HCT116 (cell line): ENCODE results near the gene RAB36. TPM values are rescaled to one million over a fixed set of nuclear protein-coding genes. Genes with fewer than 3 reads are reported as not detected.

Source experiments
- ATAC-seq: fragments of 200-7000 bp; cut with Tn5 transposase; 2 replicates; pipeline ENCODE4 v1.9.1; 2020; ENCODE audit warnings: mild to moderate bottlenecking, moderate library complexity
- BruUV-seq: library from RNA; stranded (reverse); fragments of 400-500 nt; replicated peaks from 2 replicates; lab custom pipeline; 2021; lab: Mats Ljungman, UMichigan
- CTCF ChIA-PET: fragments of 300-600 bp; sonication (Branson Sonifier 250); formaldehyde crosslinking; loops from one replicate; lab custom pipeline; 2021; ENCODE audit warnings: antibody characterized with exemption; lab: Charles Lee
- POLR2A ChIA-PET: fragments of 300-600, 350-600 bp; sonication (Branson Sonifier 250); formaldehyde crosslinking; loops from one replicate; lab custom pipeline; 2021; ENCODE audit warnings: antibody characterized with exemption; lab: Charles Lee
- RAD21 ChIA-PET, 2 experiments: fragments of 300-600 bp; sonication (Branson Sonifier 250); formaldehyde crosslinking; loops; one replicate each; lab custom pipeline; 2023; ENCODE audit warnings: low total read pairs in 2 of 2; ENCODE audit not compliant: uncharacterized antibody in 2 of 2, unreplicated experiment in 2 of 2, low non-redundant PET in 1 of 2; lab: Charles Lee
- DNase-seq: peaks from one replicate; pipeline ENCODE4 v3.0.0-alpha.2; 2010; ENCODE audit warnings: low read depth, low spot score
- H2AFZ ChIP-seq: fragments of 200-600 bp; shearing (Covaris generic), sonication (generic); 2 replicates; pipeline ENCODE4 v1.6.1; 2017; ENCODE audit warnings: low read depth, mixed run types, mixed read lengths, antibody characterized with exemption, low read length; ENCODE audit not compliant: poor library complexity, severe bottlenecking
- H3K27ac ChIP-seq: 2 replicates; pipeline ENCODE4 v1.5.1; 2012; ENCODE audit warnings: low read depth, low read length
- H3K27me3 ChIP-seq: fragments of 200-600 bp; sonication (generic); 2 replicates; pipeline ENCODE4 v1.6.1; 2016; ENCODE audit warnings: mixed run types, low read length, mixed read lengths; ENCODE audit not compliant: insufficient read depth
- H3K36me3 ChIP-seq, 2 experiments: fragments of 200-500 bp in 1 of 2; fragments of 200-600 bp in 1 of 2; sonication (Bioruptor generic) in 1 of 2; sonication (generic) in 1 of 2; 2 replicates each; pipeline versions ENCODE4 v1.5.1 to v1.6.1; 2014 to 2016; ENCODE audit warnings: low read length in 2 of 2, inconsistent platforms in 1 of 2, mixed read lengths in 1 of 2, mixed run types in 1 of 2; ENCODE audit not compliant: insufficient read depth in 2 of 2, control insufficient read depth in 1 of 2
- H3K4me1 ChIP-seq, 2 experiments: fragments of 200-600 bp in 1 of 2; sonication (generic) in 1 of 2; 2 replicates each; pipeline versions ENCODE4 v1.5.1 to v1.6.1; 2012 to 2017; ENCODE audit warnings: low read length in 2 of 2, inconsistent platforms in 1 of 2, mild to moderate bottlenecking in 1 of 2, mixed read lengths in 1 of 2, mixed run types in 1 of 2, moderate library complexity in 1 of 2; ENCODE audit not compliant: insufficient read depth in 2 of 2, control insufficient read depth in 1 of 2
- H3K4me2 ChIP-seq: fragments of 200-600 bp; sonication (generic); 2 replicates; pipeline ENCODE4 v1.6.1; 2017; ENCODE audit warnings: mixed run types, low read length, mixed read lengths
- H3K4me3 ChIP-seq, 2 experiments: fragments of 200-600 bp in 1 of 2; sonication (generic) in 1 of 2; replicated peaks in 1 of 2; 2 replicates each; pipeline ENCODE4 v1.5.1; 2011 to 2016; ENCODE audit warnings: low read length in 2 of 2, control low read depth in 1 of 2, low read depth in 1 of 2, mild to moderate bottlenecking in 1 of 2, mixed read lengths in 1 of 2, mixed run types in 1 of 2
- H3K79me2 ChIP-seq: fragments of 200-600 bp; sonication (generic); 2 replicates; pipeline ENCODE4 v1.6.1; 2017; ENCODE audit warnings: mild to moderate bottlenecking, mixed run types, low read length, moderate library complexity, mixed read lengths; ENCODE audit not compliant: insufficient read depth
- H3K9ac ChIP-seq: fragments of 200-600 bp; sonication (generic); 2 replicates; pipeline ENCODE4 v1.6.1; 2016; ENCODE audit warnings: low read length, mixed read lengths
- H3K9me2 ChIP-seq: fragments of 200-600 bp; sonication (generic), shearing (Covaris generic); 2 replicates; pipeline ENCODE4 v1.6.1; 2017; ENCODE audit warnings: mixed run types, mild to moderate bottlenecking, moderate library complexity; ENCODE audit not compliant: insufficient read depth
- H3K9me3 ChIP-seq, 2 experiments: fragments of 200-500 bp in 1 of 2; fragments of 200-600 bp in 1 of 2; sonication (Bioruptor generic) in 1 of 2; sonication (generic) in 1 of 2; 2 replicates each; pipeline ENCODE4 v1.6.1; 2014 to 2017; ENCODE audit warnings: low read length in 2 of 2, mixed read lengths in 2 of 2, inconsistent platforms in 1 of 2, low read depth in 1 of 2, mild to moderate bottlenecking in 1 of 2, mixed run types in 1 of 2, moderate library complexity in 1 of 2; ENCODE audit not compliant: control insufficient read depth in 1 of 2, insufficient read depth in 1 of 2
- H4K20me1 ChIP-seq: fragments of 200-600 bp; sonication (generic), shearing (Covaris generic); 2 replicates; pipeline ENCODE4 v1.6.1; 2017; ENCODE audit warnings: mixed run types, mild to moderate bottlenecking, moderate library complexity; ENCODE audit not compliant: insufficient read depth
- ATF3 ChIP-seq: IDR thresholded peaks from 2 replicates; pipeline ENCODE4 v1.6.1; 2012
- CEBPB ChIP-seq: IDR thresholded peaks from 2 replicates; pipeline ENCODE4 v1.6.1; 2012; ENCODE audit warnings: low read depth
- CTCF ChIP-seq, 3 experiments: fragments of 200-600 bp in 1 of 3; sonication (generic) in 1 of 3; IDR thresholded peaks in 2 of 3; conservative IDR thresholded peaks in 1 of 3; 2 replicates each; pipeline ENCODE4 v1.5.1; 2012 to 2017; ENCODE audit warnings: low read depth in 2 of 3, low read length in 2 of 3, antibody characterized with exemption in 1 of 3, borderline replicate concordance in 1 of 3, control low read depth in 1 of 3, mild to moderate bottlenecking in 1 of 3, mixed read lengths in 1 of 3, mixed run types in 1 of 3, moderate library complexity in 1 of 3; ENCODE audit not compliant: insufficient read depth in 1 of 3
- EGR1 ChIP-seq: IDR thresholded peaks from 2 replicates; pipeline ENCODE4 v1.6.1; 2012; ENCODE audit warnings: low read depth
- ELF1 ChIP-seq: IDR thresholded peaks from 2 replicates; pipeline ENCODE4 v1.6.1; 2012; ENCODE audit warnings: low read depth, borderline replicate concordance
- EZH2 ChIP-seq: fragments of 200-600 bp; sonication (generic); IDR thresholded peaks from 2 replicates; pipeline ENCODE4 v1.6.1; 2017; ENCODE audit warnings: antibody characterized with exemption, mixed run types
- EZH2phosphoT487 ChIP-seq: fragments of 200-600 bp; IDR thresholded peaks from 2 replicates; pipeline ENCODE4 v1.6.1; 2018; ENCODE audit warnings: antibody characterized with exemption, borderline replicate concordance
- FOSL1 ChIP-seq: IDR thresholded peaks from 2 replicates; pipeline ENCODE4 v1.6.1; 2012; ENCODE audit warnings: low read depth
- JUND ChIP-seq: IDR thresholded peaks from 2 replicates; pipeline ENCODE4 v1.6.1; 2012
- POLR2A ChIP-seq: IDR thresholded peaks from 2 replicates; pipeline ENCODE4 v1.7.0; 2011; ENCODE audit warnings: borderline replicate concordance; ENCODE audit not compliant: insufficient read depth, insufficient read length; ENCODE audit errors: extremely low read depth
- RAD21 ChIP-seq: IDR thresholded peaks from 2 replicates; pipeline ENCODE4 v1.6.1; 2012; ENCODE audit warnings: low read depth, mild to moderate bottlenecking
- REST ChIP-seq: IDR thresholded peaks from 2 replicates; pipeline ENCODE4 v1.6.1; 2012; ENCODE audit warnings: low read depth
- SIN3A ChIP-seq: IDR thresholded peaks from 2 replicates; pipeline ENCODE4 v1.6.1; 2012; ENCODE audit warnings: low read depth
- ZBTB33 ChIP-seq: IDR thresholded peaks from 2 replicates; pipeline ENCODE4 v1.6.1; 2011; ENCODE audit warnings: mild to moderate bottlenecking, low read length, moderate library complexity; ENCODE audit not compliant: insufficient replicate concordance; ENCODE audit errors: extremely low read depth
- ZFX ChIP-seq: fragments of 450-650 bp; IDR thresholded peaks from 2 replicates; pipeline ENCODE4 v1.6.1; 2017
- ZNF274 ChIP-seq: fragments of 200-500 bp; sonication (Bioruptor generic); IDR thresholded peaks from 2 replicates; pipeline ENCODE4 v1.6.1; 2014; ENCODE audit warnings: mild to moderate bottlenecking, low read depth, low read length, inconsistent platforms
- intact Hi-C: fragments of 100-400 bp; cut with micrococcal nuclease; formaldehyde crosslinking; loops from 2 replicates; pipeline ENCODE4 v1.10.0; 2022
- total RNA-seq: library from RNA; stranded (reverse); gene quantifications from one replicate; pipeline ENCODE4 v1.2.1, GENCODE V29; 2021; ENCODE audit not compliant: unreplicated experiment

The RAB36 gene
- total RNA-seq, 1 experiment from 2014 or later, result 6.1 TPM

GRCh38 chr22:23113847-23114720, 31.2 kb upstream of the RAB36 start:
- ATAC-seq (no peak), DNase-seq (no peak)
- no peaks in the 10 kb centered on the region for H3K36me3 ChIP-seq
- no peaks in the 10 kb centered on the region for H3K27me3 ChIP-seq
- H3K4me2 ChIP-seq, result no peak overlapping the region
- no peaks in the 10 kb centered on the region for H4K20me1 ChIP-seq
- H3K9me2 ChIP-seq, result no peaks in the 10 kb centered on the region
- no peaks in the 10 kb centered on the region for H3K79me2 ChIP-seq
- RAD21 ChIA-PET, result no interaction called here
- H3K9me3 ChIP-seq, result no peaks in the 10 kb centered on the region
- POLR2A ChIA-PET, result no interaction called here
- H3K4me3 ChIP-seq, result no peak overlapping the region
- H2AFZ ChIP-seq, result no peak overlapping the region
- no peak for TF ChIP-seq ELF1
- TF ChIP-seq EZH2phosphoT487, result no peak
- TF ChIP-seq CTCF (IDR thresholded peaks at IDR 0.05 in 2 of 3, conservative IDR thresholded peaks at IDR 0.05 in 1 of 3; ENCODE audit: borderline replicate concordance in 1 of 3, insufficient read depth in 1 of 3, low read depth in 2 of 3, low read length in 2 of 3), result no peak
- TF ChIP-seq CEBPB, result no peak
- no peak for TF ChIP-seq RAD21
- TF ChIP-seq EZH2, result no peak
- TF ChIP-seq EGR1, result no peak
- no peak for TF ChIP-seq ZNF274
- TF ChIP-seq REST, result no peak
- no peak for TF ChIP-seq ATF3
- TF ChIP-seq POLR2A, result no peak
- TF ChIP-seq FOSL1, result no peak
- TF ChIP-seq JUND, result no peak
- TF ChIP-seq ZFX, result no peak
- TF ChIP-seq SIN3A, result no peak
- TF ChIP-seq ZBTB33, result no peak
- no peak overlapping the region for H3K9ac ChIP-seq
- CTCF ChIA-PET, result interaction anchor here (0.6 kb wide), 1 partner anchor 99 kb away, joined by 4 read pairs; no protein-coding TSS in a partner anchor
- H3K27ac ChIP-seq, result no peak overlapping the region
- intact Hi-C loops, result no loop called here
- peaks cover 0 to 6% of the 10 kb centered on the region in 2 experiments; a peak in 1 of 4 replicates for H3K4me1 ChIP-seq
- no TSS peak for BruUV-seq
